ENCODE measurements around the gene UNC5C. TPM values are rescaled to one million over a fixed set of nuclear protein-coding genes. Genes with fewer than 3 reads are reported as not detected.

UNC5C gene
- polyA plus RNA-seq, 3 donors: 36.0 to 46.5 (median 36.8) TPM

DNA sequence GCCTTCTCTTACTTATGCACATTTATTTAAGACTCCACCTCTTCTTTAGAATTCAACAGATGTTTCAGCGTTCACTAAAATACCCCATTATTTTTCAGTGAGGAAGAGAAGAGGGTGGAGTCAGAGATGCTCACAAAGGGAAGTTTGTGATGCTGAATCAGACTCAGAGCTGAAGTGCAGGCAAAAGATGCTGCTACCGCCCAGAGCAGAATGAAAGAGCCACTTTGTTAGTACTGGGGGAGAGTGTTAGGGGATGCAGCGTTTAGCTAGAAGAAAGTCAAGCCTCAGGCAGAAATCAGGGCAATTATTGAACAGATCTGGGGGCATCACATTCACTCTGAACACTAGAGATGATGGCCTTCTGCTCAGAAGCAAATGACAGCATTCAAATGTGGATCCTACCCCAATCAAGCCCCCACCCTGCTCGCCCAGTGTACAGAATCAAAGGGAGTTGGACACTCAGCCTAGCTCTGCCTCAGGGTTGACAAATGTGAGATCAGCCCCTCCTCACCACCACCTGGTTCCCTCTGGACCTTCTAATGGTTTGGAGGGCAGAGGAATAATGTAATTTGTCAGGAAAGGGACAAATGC is 138.3 kb downstream of the UNC5C start:
- no peak for DNase-seq (ENCODE audit: low read depth in 3 of 3, low spot score in 2 of 3)

DNA sequence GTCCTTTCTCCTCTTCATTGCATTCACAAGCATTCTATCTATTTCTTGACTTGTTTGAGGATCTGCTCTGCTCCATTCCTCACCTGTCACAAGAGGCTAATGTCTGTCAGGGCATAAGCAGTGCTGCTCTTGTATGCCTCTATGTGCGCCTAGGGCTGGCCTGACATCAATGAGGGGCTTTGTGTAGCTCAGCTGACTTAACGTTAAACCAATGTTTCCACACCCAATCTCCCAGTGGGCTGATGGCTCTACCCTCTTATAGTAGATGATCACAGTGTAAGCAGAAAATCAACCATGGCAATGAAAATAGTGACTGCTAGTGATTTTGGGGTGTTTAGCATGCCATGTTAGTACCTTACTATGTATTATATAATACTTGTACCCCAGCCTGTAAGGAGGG is 139.0 kb downstream of the UNC5C start:
- DNase-seq (ENCODE audit: low read depth in 3 of 3, low spot score in 2 of 3): no peak

DNA sequence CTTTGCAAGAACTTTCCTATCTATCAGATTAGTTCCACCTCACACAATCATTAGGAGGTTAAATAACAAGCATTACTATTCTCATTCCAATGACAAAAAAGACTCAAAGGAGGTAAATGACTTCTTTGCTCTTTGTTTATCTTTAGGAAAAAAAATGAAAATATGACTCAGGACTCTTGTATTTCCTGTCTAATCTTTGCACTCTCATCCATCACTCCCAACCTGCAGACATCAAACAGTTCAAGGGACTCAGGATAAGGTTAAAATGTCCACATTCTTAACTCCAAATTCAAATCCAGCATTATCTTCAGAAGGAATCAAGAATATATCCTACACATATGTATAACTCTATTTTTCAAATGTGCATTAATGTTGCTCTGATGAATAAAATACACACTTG is 139.6 kb downstream of the UNC5C start:
- no peak for DNase-seq (ENCODE audit: low read depth in 3 of 3, low spot score in 2 of 3)

DNA sequence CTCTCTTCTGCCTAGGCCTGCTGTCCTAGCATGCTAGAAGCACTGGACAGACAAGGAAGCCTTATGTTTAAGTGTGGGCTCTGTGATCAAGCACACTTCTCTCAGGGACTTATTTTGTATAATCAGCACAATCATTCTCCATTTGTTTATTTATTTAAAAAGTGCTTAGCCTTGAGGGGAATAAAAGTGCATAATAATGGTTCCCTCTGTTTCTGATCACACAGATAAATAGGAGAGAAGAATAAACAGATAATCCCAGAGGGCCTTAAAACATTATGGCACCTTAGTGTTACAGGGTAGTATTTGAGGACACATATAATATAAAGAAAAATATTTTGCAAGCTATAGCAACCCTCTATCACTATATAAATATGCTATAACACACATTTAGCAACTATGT is 146.5 kb downstream of the UNC5C start:
- no peak for DNase-seq (ENCODE audit: low read depth in 3 of 3, low spot score in 2 of 3)

GRCh38 chr4:95398217-95398616 is 150.6 kb downstream of the UNC5C start:
- no peak for DNase-seq (ENCODE audit: low read depth in 3 of 3, low spot score in 2 of 3)

GRCh38 chr4:95394752-95395306 is 153.9 kb downstream of the UNC5C start:
- DNase-seq (ENCODE audit: low read depth in 3 of 3, low spot score in 2 of 3): no peak

GRCh38 chr4:95393821-95394220 is 155.0 kb downstream of the UNC5C start:
- DNase-seq (ENCODE audit: low read depth in 3 of 3, low spot score in 2 of 3): no peak

DNA sequence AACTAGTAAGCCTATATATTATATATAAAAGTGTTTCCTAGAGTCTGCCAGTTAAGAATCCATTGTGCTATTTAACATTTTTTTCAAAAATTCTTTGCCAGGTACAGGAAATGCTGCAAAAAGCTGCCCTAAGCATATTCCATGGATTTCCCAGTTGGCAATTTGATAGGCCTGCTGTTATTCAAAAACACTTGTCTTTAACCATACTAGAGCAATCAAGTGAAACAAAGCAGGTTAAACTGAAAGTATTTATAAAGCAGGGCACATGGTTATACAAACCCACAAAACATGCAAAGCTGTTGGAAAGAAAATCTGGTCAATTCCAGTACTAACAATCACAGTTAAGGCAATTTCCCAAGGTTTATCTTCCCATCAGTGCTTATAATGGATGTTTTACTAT is 159.9 kb downstream of the UNC5C start:
- DNase-seq (ENCODE audit: low read depth in 3 of 3, low spot score in 2 of 3): peak in 1 of 3 donors; percentile 33

- DNase-seq (ENCODE audit: low read depth in 3 of 3, low spot score in 2 of 3): no peak
Observed at GRCh38 chr4:95387719-95388118, 161.1 kb downstream of the UNC5C start.

GRCh38 chr4:95386410-95386809 is 162.4 kb downstream of the UNC5C start:
- no peak for DNase-seq (ENCODE audit: low read depth in 3 of 3, low spot score in 2 of 3)

- DNase-seq (ENCODE audit: low read depth in 3 of 3, low spot score in 2 of 3): no peak
Observed at GRCh38 chr4:95381843-95382580, 166.8 kb downstream of the UNC5C start.

DNA sequence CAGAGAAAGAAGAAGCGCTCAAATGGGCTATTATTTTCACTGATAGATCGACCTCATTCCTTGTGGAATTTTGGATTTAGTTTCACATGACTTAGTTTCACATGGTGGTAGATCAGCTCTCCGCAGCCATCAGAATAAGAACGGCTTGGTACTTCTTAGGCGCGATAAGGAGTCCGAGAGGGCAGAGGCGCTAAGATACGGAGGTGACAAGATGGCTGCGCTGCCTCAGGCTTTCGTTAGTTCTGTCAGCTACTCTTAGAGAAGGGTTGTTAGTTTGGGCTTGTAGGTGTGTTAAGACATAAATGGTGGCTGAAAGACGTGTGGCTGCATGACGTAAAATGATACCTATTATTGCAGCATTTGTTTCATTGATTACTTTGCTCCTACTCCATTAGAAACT is 169.1 kb downstream of the UNC5C start:
- DNase-seq (ENCODE audit: low read depth in 3 of 3, low spot score in 2 of 3): no peak

DNA sequence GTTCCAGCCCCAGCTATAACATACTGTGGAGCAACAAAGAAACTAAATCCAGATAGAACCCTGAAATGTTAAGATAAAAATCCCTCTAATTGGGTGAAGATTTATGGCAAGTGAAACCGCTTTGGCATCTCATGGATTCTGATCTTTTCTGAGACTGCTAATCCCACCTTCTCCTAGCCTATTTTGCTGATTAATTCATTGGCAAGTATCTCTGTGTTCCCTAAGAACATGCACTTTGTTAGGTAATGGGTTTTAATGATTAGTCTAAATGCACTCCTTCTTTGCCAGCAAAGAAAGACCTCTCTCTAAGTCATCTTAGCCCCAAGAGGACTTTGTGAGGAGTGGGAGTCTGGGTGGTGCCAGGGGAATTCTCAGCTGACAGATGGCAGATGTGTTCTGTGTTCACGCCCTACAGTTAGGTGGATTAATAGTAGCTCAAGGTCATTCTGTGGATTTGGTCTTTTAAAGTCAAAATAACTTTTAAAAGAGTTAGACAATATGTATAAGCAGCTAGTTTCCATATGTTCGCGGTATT is 171.3 kb downstream of the UNC5C start:
- DNase-seq (ENCODE audit: low read depth in 3 of 3, low spot score in 2 of 3): no peak

DNA sequence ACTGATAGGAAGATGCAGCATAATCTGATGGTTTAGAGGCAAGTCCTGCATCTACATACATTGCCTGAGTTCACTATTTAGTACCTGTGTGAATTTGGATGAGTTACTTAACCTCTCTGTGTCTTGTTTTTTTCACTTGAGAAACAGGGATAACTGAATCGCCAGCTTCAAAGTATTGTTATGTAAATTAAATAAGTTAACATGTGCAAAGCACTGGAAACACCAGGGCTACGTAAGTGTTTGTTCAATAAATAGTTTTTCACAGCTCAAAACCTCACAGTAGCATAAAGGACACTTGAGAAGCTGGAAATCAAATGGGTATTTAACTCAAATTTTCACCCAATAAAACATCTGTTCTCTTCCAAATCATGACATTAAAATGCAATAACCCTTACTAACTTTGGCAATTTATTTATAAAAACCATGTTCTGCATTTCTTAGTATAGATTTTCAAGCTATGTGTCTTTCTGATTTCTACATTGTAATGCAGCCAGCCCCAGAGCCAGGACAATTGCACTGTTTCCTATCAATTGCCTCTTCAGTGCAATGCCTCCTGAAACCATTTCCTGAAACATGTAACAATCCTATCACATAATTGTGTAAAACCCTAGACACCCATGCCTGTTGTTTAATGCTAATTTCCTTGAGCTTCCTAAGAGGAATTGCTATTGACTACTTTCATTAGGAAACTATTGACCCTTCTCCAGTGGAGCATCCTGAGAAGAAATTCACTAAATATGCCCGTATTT is 177.1 kb downstream of the UNC5C start:
- no peak for DNase-seq (ENCODE audit: low read depth in 3 of 3, low spot score in 2 of 3)

DNA sequence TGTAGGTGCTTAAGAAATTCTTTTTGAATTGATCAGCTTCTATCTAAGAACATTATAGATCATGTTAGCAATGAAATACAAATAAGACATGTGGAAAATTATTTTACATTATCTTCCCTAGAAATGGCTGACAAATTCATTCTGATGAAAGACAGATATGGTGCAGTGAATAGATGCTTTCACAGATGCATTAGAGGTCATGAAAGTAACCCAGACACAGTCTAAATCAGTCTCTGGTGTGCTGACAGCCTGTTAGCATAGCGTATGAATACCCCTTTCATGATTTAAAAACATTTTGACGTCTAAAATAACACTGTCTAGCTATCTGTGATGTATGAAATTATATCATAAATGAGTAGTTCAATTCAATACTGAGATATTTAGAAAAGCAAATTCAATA is 180.9 kb downstream of the UNC5C start:
- DNase-seq (ENCODE audit: low read depth in 3 of 3, low spot score in 2 of 3): no peak

- no peak for DNase-seq (ENCODE audit: low read depth in 3 of 3, low spot score in 2 of 3)
Observed at GRCh38 chr4:95363966-95364365, 184.8 kb downstream of the UNC5C start.

- peak in 1 of 3 donors; percentile 23 for DNase-seq (ENCODE audit: low read depth in 3 of 3, low spot score in 2 of 3)
Observed at GRCh38 chr4:95363559-95363925, 185.2 kb downstream of the UNC5C start.

GRCh38 chr4:95362906-95363558 is 185.7 kb downstream of the UNC5C start:
- peak in 1 of 3 donors; percentile 31 for DNase-seq (ENCODE audit: low read depth in 3 of 3, low spot score in 2 of 3)

GRCh38 chr4:95362066-95362465 is 186.7 kb downstream of the UNC5C start:
- no peak for DNase-seq (ENCODE audit: low read depth in 3 of 3, low spot score in 2 of 3)

GRCh38 chr4:95361696-95361965 is 187.1 kb downstream of the UNC5C start:
- DNase-seq (ENCODE audit: low read depth in 3 of 3, low spot score in 2 of 3): no peak
